Large intestine (tissue), 3 donors: ENCODE data around the gene TNFRSF8. TPM values are rescaled to one million over a fixed set of nuclear protein-coding genes. Genes with fewer than 3 reads are reported as not detected.

Experiments used
- DNase-seq, 2 donors: peaks; one replicate each; pipeline versions ENCODE4 v3.0.0 to v3.0.0-alpha.2; 2013
- H3K27ac ChIP-seq: one replicate; pipeline ENCODE4 v1.5.1; 2013; ENCODE audit warnings: low read length
- H3K27me3 ChIP-seq: 2 replicates; pipeline ENCODE4 v1.6.1; 2013; ENCODE audit warnings: low read length; ENCODE audit not compliant: control insufficient read depth, insufficient read depth
- H3K36me3 ChIP-seq: 2 replicates; pipeline ENCODE4 v1.6.1; 2013; ENCODE audit warnings: low read length; ENCODE audit not compliant: control insufficient read depth, insufficient read depth
- H3K4me1 ChIP-seq: one replicate; pipeline ENCODE4 v1.6.1; 2013; ENCODE audit warnings: low read length; ENCODE audit not compliant: control insufficient read depth, insufficient read depth
- H3K4me3 ChIP-seq: one replicate; pipeline ENCODE4 v1.5.1; 2013; ENCODE audit warnings: low read length
- H3K9me3 ChIP-seq: one replicate; pipeline ENCODE4 v1.6.1; 2013; ENCODE audit warnings: mild to moderate bottlenecking, low read depth, low read length, moderate library complexity; ENCODE audit not compliant: control insufficient read depth
- WGBS: methylation state at CpG from one replicate; pipeline ENCODE4 v1.1.5; 2013; ENCODE audit warnings: low lambda C conversion rate; ENCODE audit not compliant: insufficient coverage; 5-methylcytosine and 5-hydroxymethylcytosine counted together
- polyA plus RNA-seq: library from polyadenylated mRNA; unstranded; fragments of 120-200 nt; gene quantifications from one replicate; pipeline ENCODE4 v1.2.1, GENCODE V29; 2013

Gene TNFRSF8
- polyA plus RNA-seq, 1 donor: 0.25 TPM

- H3K27me3 ChIP-seq: no peaks in the 10 kb centered on the region
- DNase-seq: no peak
- no peak overlapping the region for H3K27ac ChIP-seq
- WGBS: 80% methylated on average over 1 of the region's 6 CpGs
- no peaks in the 10 kb centered on the region for H3K9me3 ChIP-seq
- H3K4me1 ChIP-seq: peaks cover 28% of the 10 kb centered on the region
- no peaks in the 10 kb centered on the region for H3K36me3 ChIP-seq
- H3K4me3 ChIP-seq: no peak overlapping the region
Observed at GRCh38 chr1:12176298-12177118, 113.4 kb downstream of the TNFRSF8 start.

GRCh38 chr1:12177156-12177998, 114.3 kb downstream of the TNFRSF8 start:
- Histone ChIP-seq H3K27ac (no peak overlapping the region), H3K4me1 (peaks cover 28% of the 10 kb centered on the region), H3K36me3 (no peaks in the 10 kb centered on the region), H3K9me3 (no peaks in the 10 kb centered on the region), H3K27me3 (no peaks in the 10 kb centered on the region), H3K4me3 (no peak overlapping the region)
- DNase-seq: no peak
- no CpG with 5 or more reads among the region's 24 CpGs for WGBS

- H3K4me1 ChIP-seq: peaks cover 28% of the 10 kb centered on the region
- DNase-seq: no peak
- no peaks in the 10 kb centered on the region for H3K36me3 ChIP-seq
- no peak overlapping the region for H3K4me3 ChIP-seq
- no peaks in the 10 kb centered on the region for H3K27me3 ChIP-seq
- no peaks in the 10 kb centered on the region for H3K9me3 ChIP-seq
- H3K27ac ChIP-seq: no peak overlapping the region
- WGBS: 80% methylated on average over 2 of the region's 14 CpGs
Observed at GRCh38 chr1:12177999-12178441, 114.9 kb downstream of the TNFRSF8 start.

GRCh38 chr1:12178511-12178910, 115.4 kb downstream of the TNFRSF8 start:
- Histone ChIP-seq H3K27me3 (no peaks in the 10 kb centered on the region), H3K9me3 (no peaks in the 10 kb centered on the region), H3K36me3 (no peaks in the 10 kb centered on the region), H3K4me1 (peaks cover 28% of the 10 kb centered on the region), H3K4me3 (no peak overlapping the region), H3K27ac (no peak overlapping the region)
- no peak for DNase-seq
- no CpG with 5 or more reads among the region's 11 CpGs for WGBS

GRCh38 chr1:12179111-12179519, 116.0 kb downstream of the TNFRSF8 start:
- Histone ChIP-seq H3K36me3 (no peaks in the 10 kb centered on the region), H3K27me3 (no peaks in the 10 kb centered on the region), H3K9me3 (no peaks in the 10 kb centered on the region), H3K4me3 (no peak overlapping the region), H3K4me1 (peaks cover 32% of the 10 kb centered on the region), H3K27ac (no peak overlapping the region)
- no peak for DNase-seq
- WGBS: no CpG with 5 or more reads among the region's 17 CpGs

- Histone ChIP-seq H3K4me3 (no peak overlapping the region), H3K27me3 (no peaks in the 10 kb centered on the region), H3K4me1 (peaks cover 35% of the 10 kb centered on the region), H3K9me3 (no peaks in the 10 kb centered on the region), H3K36me3 (no peaks in the 10 kb centered on the region), H3K27ac (peak overlapping the region; percentile 43)
- DNase-seq: no peak
- WGBS: no CpG with 5 or more reads among the region's 8 CpGs
Observed at GRCh38 chr1:12179676-12180075, 116.6 kb downstream of the TNFRSF8 start.

- peak; percentile 58 to 62 for DNase-seq
- 100% methylated on average over 2 of the region's 10 CpGs for WGBS
- H3K4me3 ChIP-seq: no peak overlapping the region
Observed at GRCh38 chr1:12180315-12180714, 117.2 kb downstream of the TNFRSF8 start.

GRCh38 chr1:12180903-12181302, 117.8 kb downstream of the TNFRSF8 start:
- H3K4me1 ChIP-seq: peaks cover 37% of the 10 kb centered on the region
- no peaks in the 10 kb centered on the region for H3K27me3 ChIP-seq
- H3K4me3 ChIP-seq: no peak overlapping the region
- H3K9me3 ChIP-seq: no peaks in the 10 kb centered on the region
- no peak for DNase-seq
- peak overlapping the region; percentile 43 for H3K27ac ChIP-seq
- WGBS: no CpG with 5 or more reads among the region's 7 CpGs
- no peaks in the 10 kb centered on the region for H3K36me3 ChIP-seq

More at GRCh38 chr1:12180315-12180714, 117.2 kb downstream of the TNFRSF8 start:
- H3K9me3 ChIP-seq: no peaks in the 10 kb centered on the region
- H3K36me3 ChIP-seq: no peaks in the 10 kb centered on the region
- no peaks in the 10 kb centered on the region for H3K27me3 ChIP-seq
- H3K4me1 ChIP-seq: peaks cover 35% of the 10 kb centered on the region
- peak overlapping the region; percentile 43 for H3K27ac ChIP-seq

- Histone ChIP-seq H3K9me3 (no peaks in the 10 kb centered on the region), H3K27ac (no peak overlapping the region), H3K36me3 (no peaks in the 10 kb centered on the region), H3K27me3 (no peaks in the 10 kb centered on the region), H3K4me3 (no peak overlapping the region), H3K4me1 (peaks cover 43% of the 10 kb centered on the region)
- no peak for DNase-seq
- WGBS: no CpG with 5 or more reads among the region's 7 CpGs
Observed at GRCh38 chr1:12181568-12181967, 118.5 kb downstream of the TNFRSF8 start.

GRCh38 chr1:12182410-12182984, 119.4 kb downstream of the TNFRSF8 start:
- peaks cover 51% of the 10 kb centered on the region for H3K4me1 ChIP-seq
- DNase-seq: no peak
- no peaks in the 10 kb centered on the region for H3K9me3 ChIP-seq
- WGBS: no CpG with 5 or more reads among the region's 4 CpGs
- no peak overlapping the region for H3K27ac ChIP-seq
- no peaks in the 10 kb centered on the region for H3K36me3 ChIP-seq
- H3K27me3 ChIP-seq: no peaks in the 10 kb centered on the region
- H3K4me3 ChIP-seq: no peak overlapping the region
